22Rv1 (cell line): ENCODE data around the gene IL13RA2.

Experiments
- CTCF ChIP-seq: fragments of 450-650 bp; IDR thresholded peaks from 2 replicates; pipeline ENCODE4 v1.5.1; 2017; ENCODE audit warnings: mild to moderate bottlenecking
- ZFX ChIP-seq: fragments of 450-650 bp; IDR thresholded peaks from 2 replicates; pipeline ENCODE4 v1.6.1; 2017; ENCODE audit warnings: antibody characterized with exemption, borderline replicate concordance

- TF ChIP-seq CTCF: no peak
- TF ChIP-seq ZFX: no peak
Observed at GRCh38 chrX:115017455-115017854, at the start of gene IL13RA2.
